GM19025 (cell line): ENCODE measurements around the gene CBX7.
A peak's percentile ranks its signal among the peaks of the same experiment; 100 is the strongest.

ENCODE experiments used
- ATAC-seq: cut with Tn5 transposase; IDR thresholded peaks from one replicate; pipeline ENCODE4 v1.9.1; 2021; ENCODE audit warnings: mild to moderate bottlenecking, low read depth, moderate library complexity; ENCODE audit not compliant: unreplicated experiment

The CBX7 gene

DNA sequence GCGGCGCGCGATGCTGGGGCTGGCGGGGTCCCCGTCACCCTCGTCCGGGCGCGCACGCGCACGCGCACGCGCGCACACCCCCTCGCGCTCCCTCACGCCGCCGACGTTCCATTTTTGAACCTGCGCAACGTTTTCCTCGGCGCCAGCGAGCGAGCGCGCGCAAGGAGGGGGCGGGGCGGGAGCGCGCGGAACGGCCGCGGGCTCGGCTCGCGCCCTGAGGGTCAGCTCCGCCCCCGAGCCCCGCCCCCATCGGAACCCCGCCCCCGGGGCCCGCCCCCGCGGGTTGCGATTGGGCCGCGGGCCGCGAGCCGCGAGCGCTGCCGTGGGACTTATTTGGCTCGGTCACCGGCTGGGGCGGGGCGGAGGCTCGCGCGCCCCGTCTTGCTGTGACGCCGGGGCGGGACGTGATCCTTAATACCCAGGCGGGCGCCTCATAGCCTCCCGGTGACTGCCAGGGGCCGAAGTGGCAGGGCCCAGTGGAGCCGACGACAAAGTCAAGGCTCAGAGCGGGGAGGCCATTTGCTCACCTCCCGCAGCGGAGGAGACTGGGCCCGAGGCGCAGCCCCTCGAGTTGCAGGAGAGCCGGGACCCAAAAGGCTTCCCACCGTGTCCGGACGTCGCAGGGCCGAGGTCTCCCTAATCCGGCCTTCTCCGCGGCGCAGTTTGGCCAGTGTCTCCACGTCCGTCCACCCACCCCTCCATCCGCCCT lies at the start of gene CBX7:
CBX7 (minus strand) TSS at position 170 of the 709 bp plus-strand sequence. CDS start 236 bp downstream, outside the sequence.
- ATAC-seq: peak; percentile 77

DNA sequence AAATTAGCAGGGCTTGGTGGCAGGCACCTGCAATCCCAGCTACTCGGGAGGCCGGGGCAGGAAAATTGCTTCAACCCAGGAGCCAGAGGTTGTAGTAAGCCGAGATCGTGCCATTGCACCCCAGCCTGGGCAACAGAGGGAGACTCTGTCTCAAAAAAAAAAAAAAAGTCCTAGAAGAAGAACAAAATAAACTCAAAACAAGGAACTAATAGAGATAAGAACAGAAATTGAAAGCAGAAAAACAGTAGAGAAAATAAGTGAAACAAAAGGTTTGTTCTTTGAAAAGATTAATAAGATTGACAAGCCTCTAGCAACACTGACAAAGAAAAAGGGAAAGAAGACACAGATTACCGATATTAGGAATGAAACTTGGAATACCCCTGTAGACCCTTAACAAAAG lies 45.1 kb upstream of the CBX7 start:
- ATAC-seq: no peak

DNA sequence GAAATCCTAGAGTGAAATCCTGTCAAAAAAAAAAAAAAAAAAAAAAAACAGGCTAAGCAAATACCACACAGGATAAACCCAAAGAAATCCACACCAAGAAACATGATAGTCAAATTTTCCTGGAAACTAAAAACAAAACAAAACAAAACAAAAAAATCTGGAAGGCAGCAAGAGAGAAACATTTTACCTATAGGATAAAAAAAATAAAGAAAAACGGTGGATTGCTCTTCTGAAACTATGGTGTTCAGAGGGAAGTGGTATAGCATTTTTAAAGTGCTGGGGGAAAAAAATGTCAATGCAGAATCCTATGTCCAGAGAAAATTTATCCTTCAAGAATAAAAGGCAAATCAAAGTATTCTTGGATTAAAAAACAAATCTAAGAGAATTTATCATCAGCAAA lies 41.6 kb upstream of the CBX7 start:
- no peak for ATAC-seq

- ATAC-seq: no peak
Observed at GRCh38 chr22:39188809-39189208, 36.3 kb upstream of the CBX7 start.

- ATAC-seq: no peak
Observed at GRCh38 chr22:39185601-39186012, 33.1 kb upstream of the CBX7 start.

DNA sequence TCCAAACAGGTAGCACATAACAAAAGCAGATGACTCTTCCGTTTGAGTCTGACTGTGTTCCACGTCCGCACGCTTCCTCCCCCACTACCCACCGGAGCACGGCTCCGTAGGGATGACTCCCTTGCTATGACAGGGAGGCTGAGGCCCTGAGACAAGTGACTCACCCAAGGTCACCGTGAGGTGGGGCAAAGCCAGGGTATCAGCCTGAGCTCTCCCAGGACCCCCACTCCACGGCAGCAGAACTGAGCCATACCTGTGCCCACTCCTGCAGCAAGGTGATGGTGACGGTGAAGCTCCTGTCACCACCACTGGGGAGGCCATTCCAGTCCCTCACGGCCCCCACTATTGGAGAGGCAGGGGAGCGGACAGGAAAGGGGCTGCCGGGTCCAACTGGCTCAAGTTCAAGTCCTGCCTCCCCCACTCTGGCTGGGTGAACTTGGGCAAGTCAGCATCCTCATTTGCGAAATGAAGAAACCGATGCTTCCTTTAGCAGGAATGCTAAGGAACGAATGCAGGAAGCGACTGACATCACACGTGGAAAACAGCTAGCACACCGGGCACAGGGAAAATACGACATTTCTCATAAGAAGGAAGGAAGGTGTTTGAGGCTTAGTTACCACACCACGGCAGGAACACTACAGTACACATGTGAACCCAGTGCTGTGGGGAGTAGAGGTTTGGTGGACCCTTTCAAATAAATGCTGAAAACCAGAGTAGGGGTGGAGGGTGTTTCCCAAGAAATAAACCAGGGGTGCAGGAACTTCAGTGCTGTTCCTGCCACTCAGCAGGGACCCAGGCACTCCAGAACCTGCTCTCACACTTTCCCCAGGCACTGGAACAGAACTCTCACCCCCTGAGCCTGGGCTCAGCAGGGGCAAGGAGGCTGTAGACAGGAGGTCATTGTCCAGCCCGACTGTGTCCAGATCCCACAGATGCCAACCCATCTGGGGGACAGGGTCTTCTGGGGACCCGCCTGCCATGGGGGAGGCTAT lies 32.4 kb upstream of the CBX7 start:
- ATAC-seq: no peak

DNA sequence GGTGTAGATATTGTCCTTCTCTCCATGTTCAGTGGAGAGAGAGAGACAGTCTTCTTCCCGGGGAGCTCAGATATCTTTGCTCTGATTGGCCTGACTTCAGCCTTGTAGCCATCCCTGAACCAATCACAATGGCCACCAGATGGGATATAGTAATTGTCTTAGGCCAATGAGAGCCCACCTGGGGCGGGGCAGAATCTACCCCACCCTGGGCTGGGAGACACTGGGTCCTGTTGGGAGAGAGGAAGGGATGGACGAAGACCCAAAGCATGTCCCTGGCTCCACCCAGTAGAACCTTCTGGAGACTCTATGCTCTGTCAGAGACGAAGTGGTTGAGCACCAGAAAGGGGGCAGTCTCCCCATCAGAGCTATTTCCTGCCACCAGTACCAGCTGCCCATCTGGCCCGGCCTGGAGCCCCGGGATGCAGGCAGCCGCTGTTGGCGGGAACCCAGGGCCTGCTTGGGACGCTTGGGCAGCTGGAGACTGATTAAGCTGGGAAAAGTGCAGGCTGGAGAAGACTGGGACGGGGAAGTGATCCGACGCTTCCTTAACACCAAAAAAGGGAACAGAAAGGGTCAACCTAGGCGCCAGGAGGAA lies 31.6 kb upstream of the CBX7 start:
- ATAC-seq: no peak

- ATAC-seq: no peak
Observed at GRCh38 chr22:39182478-39183030, 30.1 kb upstream of the CBX7 start.

GRCh38 chr22:39181778-39182177 lies 29.3 kb upstream of the CBX7 start:
- no peak for ATAC-seq

DNA sequence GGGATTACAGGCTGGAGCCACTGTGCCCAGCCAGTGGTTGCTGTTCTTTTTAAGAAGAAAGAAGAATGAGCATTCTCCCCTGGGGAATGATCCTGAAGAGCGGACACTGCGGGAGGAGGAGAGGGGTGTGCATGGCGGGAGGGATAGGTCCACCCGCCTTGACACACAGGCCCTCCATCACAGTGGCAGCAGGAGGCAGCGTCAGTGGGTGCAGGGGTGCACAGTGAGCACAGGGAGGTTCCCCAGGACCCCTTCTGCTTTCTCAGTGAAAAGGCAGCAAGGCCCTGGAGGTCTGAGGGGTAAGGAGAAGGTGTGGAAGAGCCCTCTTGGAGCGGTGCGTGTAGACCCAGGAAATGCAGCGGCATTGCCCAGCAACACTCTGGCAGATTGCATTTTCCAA lies 28.9 kb upstream of the CBX7 start:
- ATAC-seq: no peak

- no peak for ATAC-seq
Observed at GRCh38 chr22:39179841-39180335, 27.4 kb upstream of the CBX7 start.

DNA sequence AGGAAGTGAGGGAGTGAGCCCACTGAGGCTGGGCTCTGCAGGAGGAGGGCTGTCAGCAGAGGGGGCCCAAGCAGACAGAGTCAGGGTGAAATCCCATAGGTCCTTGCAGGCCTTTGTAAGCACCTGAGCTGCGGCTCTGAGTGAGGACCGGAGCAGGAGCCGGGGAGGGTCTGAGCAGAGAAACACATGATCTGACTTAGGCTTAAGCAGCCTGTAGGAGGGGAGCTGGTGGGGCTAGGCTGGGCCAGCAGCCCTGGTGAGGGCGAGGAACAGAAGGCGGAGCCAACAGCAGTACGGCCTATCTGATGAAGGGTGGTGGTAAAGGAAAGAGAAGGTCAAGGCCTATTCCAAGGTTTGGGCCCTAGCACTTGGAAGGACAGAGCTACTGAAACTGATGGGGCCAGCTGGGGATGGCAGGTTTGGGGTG lies 26.9 kb upstream of the CBX7 start:
- no peak for ATAC-seq

GRCh38 chr22:39178206-39179111 lies 26.0 kb upstream of the CBX7 start:
- no peak for ATAC-seq

GRCh38 chr22:39177791-39178190 lies 25.3 kb upstream of the CBX7 start:
- ATAC-seq: no peak

GRCh38 chr22:39177456-39177775 lies 24.9 kb upstream of the CBX7 start:
- ATAC-seq: no peak

DNA sequence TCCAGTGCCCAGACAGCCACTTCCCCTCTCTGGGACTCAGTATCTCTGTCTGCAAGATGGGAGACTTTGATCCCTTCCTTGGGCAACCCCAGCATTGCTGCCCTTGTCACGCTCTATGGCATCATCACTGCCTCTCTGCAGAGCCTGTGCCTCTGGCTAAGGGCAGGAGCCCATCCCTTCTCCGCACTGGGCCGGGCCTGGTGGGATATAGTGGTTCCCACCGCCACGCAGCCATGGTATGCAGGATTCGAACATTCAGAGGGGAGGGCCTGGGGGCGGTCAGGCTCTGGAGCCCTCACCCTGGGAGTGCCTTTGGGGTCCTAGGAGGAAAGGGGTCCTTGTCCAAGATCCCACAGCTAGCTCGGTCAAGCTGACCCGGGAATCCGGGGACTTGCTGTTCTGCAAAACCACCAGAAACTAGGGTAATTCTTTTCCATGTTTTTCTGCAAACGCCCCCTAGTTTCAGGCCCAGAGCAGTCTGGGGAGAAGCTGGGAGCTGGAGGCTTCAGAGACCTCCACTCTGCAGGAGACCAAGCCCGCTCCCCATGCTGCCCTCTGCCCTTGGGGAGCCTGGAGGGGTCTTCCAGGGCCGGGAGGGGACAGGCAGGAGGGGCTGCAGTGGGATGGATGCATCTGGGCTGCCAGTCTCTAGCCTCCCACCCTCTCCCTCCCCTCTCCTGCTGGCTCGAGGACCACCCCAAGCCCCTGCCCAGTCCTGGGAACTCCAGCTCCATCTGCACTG lies 24.4 kb upstream of the CBX7 start:
- ATAC-seq: no peak

- no peak for ATAC-seq
Observed at GRCh38 chr22:39176143-39176713, 23.7 kb upstream of the CBX7 start.

DNA sequence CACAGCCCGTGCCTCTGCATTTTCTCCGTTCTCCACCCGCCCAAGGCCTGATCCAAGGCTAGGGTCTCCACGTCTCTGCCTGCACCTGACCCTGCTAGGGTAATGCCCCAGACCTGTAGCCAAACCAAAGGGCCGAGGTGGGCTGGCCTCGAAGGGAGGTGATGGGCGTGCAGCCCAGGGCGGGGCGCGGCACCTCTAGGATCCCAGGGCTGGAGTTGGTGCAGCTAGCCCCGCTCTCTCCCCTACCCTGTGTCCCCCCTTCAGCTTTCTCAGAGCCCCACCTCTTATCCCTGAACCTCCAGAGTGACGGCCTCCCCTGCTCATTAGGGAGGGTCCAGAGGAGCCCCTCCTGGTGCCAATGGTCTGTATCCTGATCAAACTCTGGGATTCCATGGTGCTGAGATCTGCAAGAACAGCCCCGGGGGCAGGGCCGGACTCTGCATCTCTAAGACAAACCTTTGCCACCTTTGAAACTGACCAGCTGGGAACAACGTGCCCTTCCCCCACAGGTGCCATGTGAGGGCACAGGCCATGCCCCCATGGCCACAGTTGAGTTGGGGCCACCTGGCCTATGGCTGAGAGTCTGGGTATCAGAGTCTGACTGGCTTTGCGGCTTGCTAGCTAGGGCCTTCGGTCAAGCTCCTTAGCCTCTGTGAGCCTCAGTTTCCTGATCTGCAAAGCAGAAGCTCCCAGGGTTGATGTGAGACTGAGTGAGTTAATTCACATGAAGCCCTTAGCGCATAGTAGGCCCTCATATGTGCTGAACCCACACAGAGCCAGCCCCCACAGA lies 23.1 kb upstream of the CBX7 start:
- ATAC-seq: no peak
